ENCODE results near the gene WDR59.

WDR59 gene

DNA sequence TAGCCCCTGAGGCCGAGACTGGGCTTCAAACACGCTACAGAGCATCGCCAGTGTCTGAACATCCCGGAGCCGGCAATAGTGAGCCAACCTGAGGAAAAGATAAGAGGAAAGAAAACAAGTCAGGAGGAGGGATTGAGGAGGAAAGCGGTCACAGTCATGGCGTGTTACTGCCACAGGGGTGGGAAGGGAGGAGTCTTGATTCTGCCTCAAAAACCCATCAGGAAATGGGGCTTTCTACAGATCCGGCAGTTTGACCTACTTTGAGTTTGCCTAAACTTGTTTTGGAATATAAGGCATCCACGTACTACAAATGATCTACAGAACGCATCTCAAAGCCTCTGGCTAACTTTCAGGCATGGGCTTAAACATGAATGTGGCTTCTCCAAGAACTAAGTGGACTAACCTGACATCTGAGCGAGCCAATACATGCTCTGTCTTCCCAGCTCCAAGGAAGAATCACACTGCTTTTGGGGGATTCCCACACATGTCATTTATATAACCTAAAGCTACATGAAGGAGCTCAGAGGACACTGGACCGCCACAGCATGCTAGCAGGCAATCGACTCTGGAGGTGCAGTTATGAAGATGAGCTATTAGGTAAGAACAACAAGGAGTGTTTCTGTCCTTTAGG lies 96.6 kb downstream of the WDR59 start:
- Histone ChIP-seq H3K9ac (no peak overlapping the region), H3K4me2 (no peak overlapping the region), H3K4me3 (IDR thresholded peaks at IDR 0.05; ENCODE audit: insufficient read depth, low read depth, low read length) (no peak overlapping the region), H3K27me3 (ENCODE audit: insufficient read depth, low read depth) (no peaks in the 10 kb centered on the region), H3K27ac (no peak overlapping the region), H4K20me1 (ENCODE audit: insufficient read depth) (no peaks in the 10 kb centered on the region), H3K4me1 (ENCODE audit: low read depth, poor library complexity, severe bottlenecking) (no peaks in the 10 kb centered on the region), H3K79me2 (ENCODE audit: insufficient read depth, low read depth) (no peaks in the 10 kb centered on the region), H3K36me3 (ENCODE audit: insufficient read depth) (peaks cover 4% of the 10 kb centered on the region; the same call in 1 of the 2 replicates), H2AFZ (ENCODE audit: low read depth) (no peak overlapping the region)
- TF ChIP-seq, protein P1, sequence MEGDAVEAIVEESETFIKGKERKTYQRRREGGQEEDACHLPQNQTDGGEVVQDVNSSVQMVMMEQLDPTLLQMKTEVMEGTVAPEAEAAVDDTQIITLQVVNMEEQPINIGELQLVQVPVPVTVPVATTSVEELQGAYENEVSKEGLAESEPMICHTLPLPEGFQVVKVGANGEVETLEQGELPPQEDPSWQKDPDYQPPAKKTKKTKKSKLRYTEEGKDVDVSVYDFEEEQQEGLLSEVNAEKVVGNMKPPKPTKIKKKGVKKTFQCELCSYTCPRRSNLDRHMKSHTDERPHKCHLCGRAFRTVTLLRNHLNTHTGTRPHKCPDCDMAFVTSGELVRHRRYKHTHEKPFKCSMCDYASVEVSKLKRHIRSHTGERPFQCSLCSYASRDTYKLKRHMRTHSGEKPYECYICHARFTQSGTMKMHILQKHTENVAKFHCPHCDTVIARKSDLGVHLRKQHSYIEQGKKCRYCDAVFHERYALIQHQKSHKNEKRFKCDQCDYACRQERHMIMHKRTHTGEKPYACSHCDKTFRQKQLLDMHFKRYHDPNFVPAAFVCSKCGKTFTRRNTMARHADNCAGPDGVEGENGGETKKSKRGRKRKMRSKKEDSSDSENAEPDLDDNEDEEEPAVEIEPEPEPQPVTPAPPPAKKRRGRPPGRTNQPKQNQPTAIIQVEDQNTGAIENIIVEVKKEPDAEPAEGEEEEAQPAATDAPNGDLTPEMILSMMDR (conservative IDR thresholded peaks at IDR 0.05; ENCODE audit: low read depth, low read length): no peak

DNA sequence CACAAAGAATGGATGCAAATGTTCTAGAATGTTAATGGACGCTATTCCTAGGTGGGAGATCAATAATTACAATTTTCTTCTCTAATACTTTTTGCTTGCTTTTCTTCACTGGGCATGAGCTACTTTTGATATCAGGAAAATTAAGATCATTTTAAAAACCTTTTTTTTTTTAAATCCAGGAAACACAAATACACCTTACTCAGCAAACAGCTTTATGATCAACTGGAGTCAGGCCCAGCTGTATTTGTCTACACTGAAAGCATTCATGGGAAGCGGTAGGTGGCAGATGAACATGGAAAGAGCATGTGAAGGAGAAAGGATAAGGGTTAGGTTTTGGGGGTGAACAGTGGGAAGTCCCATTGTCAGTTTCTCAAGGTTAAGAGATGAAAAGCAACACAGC lies 97.8 kb downstream of the WDR59 start:
- no peaks in the 10 kb centered on the region for H3K4me1 ChIP-seq (ENCODE audit: low read depth, poor library complexity, severe bottlenecking)
- H3K36me3 ChIP-seq (ENCODE audit: insufficient read depth): peaks cover 4% of the 10 kb centered on the region; the same call in 1 of the 2 replicates
- no peak overlapping the region for H3K27ac ChIP-seq
- H2AFZ ChIP-seq (ENCODE audit: low read depth): no peak overlapping the region
- TF ChIP-seq, protein P1 (conservative IDR thresholded peaks at IDR 0.05; ENCODE audit: low read depth, low read length): no peak
- H3K79me2 ChIP-seq (ENCODE audit: insufficient read depth, low read depth): no peaks in the 10 kb centered on the region
- H3K4me3 ChIP-seq (IDR thresholded peaks at IDR 0.05; ENCODE audit: insufficient read depth, low read depth, low read length): no peak overlapping the region
- no peak overlapping the region for H3K4me2 ChIP-seq
- no peaks in the 10 kb centered on the region for H4K20me1 ChIP-seq (ENCODE audit: insufficient read depth)
- no peak overlapping the region for H3K9ac ChIP-seq
- no peaks in the 10 kb centered on the region for H3K27me3 ChIP-seq (ENCODE audit: insufficient read depth, low read depth)

DNA sequence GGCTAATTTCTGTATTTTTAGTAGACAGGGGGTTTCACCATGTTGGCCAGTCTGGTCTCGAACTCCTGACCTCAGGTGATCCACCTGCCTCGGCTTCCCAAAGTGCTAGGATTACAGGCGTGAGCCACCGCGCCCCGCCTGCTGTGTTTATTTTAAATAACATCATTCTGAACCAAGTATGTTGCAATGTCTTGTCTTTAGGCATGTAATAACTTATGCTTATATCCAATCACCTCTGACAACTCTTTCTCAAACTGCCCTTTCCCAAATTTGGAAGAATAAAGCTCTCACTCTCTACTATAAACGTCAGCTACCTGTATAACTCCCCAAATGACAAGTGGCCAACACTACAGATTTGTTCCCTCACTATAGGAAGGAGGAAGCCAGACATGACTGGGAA lies 107.2 kb downstream of the WDR59 start:
- H3K36me3 ChIP-seq (ENCODE audit: insufficient read depth): no peaks in the 10 kb centered on the region
- H2AFZ ChIP-seq (ENCODE audit: low read depth): no peak overlapping the region

DNA sequence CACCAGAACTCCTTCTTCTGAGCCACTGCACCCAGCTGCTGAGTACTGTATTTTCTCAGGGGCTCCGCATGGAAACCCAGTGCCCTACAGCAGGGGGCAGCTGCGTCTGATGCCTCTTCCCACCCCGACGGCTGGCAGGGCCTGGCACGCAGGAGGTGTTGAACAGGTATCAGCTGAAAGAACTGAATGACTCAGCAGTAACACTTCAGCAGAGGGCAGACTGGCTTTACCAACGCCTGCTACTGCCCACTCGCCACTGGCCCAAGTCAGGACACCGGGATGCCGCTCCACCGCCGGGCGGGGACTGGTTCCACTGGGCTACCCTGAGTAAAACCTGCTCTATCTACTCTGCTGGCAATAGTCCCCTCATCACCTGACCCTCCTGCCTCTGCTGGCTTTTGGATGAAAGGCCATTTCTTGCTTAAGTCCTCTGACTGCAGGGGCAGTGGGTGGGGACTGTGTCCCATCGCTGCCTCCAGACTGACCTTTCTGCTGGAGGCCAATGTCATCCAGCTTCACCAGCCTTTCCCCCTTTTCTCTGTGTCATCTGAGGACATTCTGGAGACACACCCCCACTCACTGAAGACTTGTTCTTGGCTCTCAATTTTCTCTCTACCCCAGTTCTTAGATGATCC lies 109.9 kb downstream of the WDR59 start:
- no peak overlapping the region for H2AFZ ChIP-seq (ENCODE audit: low read depth)
- TF ChIP-seq, protein P1 (conservative IDR thresholded peaks at IDR 0.05; ENCODE audit: low read depth, low read length): no peak
- H3K4me3 ChIP-seq (IDR thresholded peaks at IDR 0.05; ENCODE audit: insufficient read depth, low read depth, low read length): no peak overlapping the region
- H3K27ac ChIP-seq: no peak overlapping the region
- no peaks in the 10 kb centered on the region for H3K36me3 ChIP-seq (ENCODE audit: insufficient read depth)
- H3K79me2 ChIP-seq (ENCODE audit: insufficient read depth, low read depth): no peaks in the 10 kb centered on the region
- H3K27me3 ChIP-seq (ENCODE audit: insufficient read depth, low read depth): no peaks in the 10 kb centered on the region
- no peaks in the 10 kb centered on the region for H3K4me1 ChIP-seq (ENCODE audit: low read depth, poor library complexity, severe bottlenecking)
- H3K9ac ChIP-seq: no peak overlapping the region
- no peak overlapping the region for H3K4me2 ChIP-seq
- no peaks in the 10 kb centered on the region for H4K20me1 ChIP-seq (ENCODE audit: insufficient read depth)

More for the DNA sequence above, 107.2 kb downstream of the WDR59 start:
- H3K27ac ChIP-seq: no peak overlapping the region
- no peak overlapping the region for H3K9ac ChIP-seq
- H4K20me1 ChIP-seq (ENCODE audit: insufficient read depth): no peaks in the 10 kb centered on the region
- no peaks in the 10 kb centered on the region for H3K27me3 ChIP-seq (ENCODE audit: insufficient read depth, low read depth)
- no peaks in the 10 kb centered on the region for H3K79me2 ChIP-seq (ENCODE audit: insufficient read depth, low read depth)
- H3K4me2 ChIP-seq: no peak overlapping the region
- no peak overlapping the region for H3K4me3 ChIP-seq (IDR thresholded peaks at IDR 0.05; ENCODE audit: insufficient read depth, low read depth, low read length)
- TF ChIP-seq, protein P1 (conservative IDR thresholded peaks at IDR 0.05; ENCODE audit: low read depth, low read length): no peak
- no peaks in the 10 kb centered on the region for H3K4me1 ChIP-seq (ENCODE audit: low read depth, poor library complexity, severe bottlenecking)

Measured in KMS-11 (cell line).